Embryonic facial prominence (tissue), 1 donor: ENCODE data around the gene LAMA4.
"Not testable (repeated sequence)": the region's sequence is repeated elsewhere in the genome, so short reads cannot be mapped to it uniquely, and the experiment has no call there.

ENCODE experiments used
- DNase-seq: peaks from one replicate; pipeline ENCODE4 v3.0.0-alpha.2; 2016; ENCODE audit errors: extremely low spot score

The LAMA4 gene

DNA sequence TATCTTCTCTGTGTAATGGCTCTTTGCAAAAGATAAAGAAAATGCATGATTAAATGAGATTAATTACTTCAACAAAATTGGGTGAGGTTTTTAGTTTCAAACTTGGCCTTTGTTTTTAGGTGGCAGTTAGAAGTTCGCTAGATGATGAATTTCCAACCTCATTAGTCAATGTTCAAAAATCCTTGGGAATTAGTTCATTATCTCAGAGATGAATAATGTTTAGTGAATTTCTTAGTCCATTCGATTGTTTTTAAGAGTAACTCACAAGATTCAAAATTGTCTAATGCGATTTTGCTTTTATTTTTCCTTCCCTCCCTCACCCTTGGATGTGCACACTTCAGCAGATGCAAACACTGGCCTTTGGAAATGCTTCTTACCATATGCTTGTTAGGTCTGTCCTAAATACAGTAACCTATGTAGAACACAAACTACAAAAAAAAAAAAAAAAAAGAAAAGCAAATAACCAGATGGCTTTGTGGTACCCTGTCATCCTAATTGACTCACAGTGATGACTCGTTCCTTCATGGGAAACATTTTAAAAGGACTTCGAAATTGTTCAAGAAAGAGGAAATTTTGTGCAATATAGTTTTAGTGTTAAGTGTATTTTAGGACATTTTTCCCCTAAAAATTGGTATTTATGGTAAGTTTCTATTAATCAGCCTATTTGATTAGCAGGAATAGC lies 100.3 kb downstream of the LAMA4 start:
- DNase-seq, result no peak

DNA sequence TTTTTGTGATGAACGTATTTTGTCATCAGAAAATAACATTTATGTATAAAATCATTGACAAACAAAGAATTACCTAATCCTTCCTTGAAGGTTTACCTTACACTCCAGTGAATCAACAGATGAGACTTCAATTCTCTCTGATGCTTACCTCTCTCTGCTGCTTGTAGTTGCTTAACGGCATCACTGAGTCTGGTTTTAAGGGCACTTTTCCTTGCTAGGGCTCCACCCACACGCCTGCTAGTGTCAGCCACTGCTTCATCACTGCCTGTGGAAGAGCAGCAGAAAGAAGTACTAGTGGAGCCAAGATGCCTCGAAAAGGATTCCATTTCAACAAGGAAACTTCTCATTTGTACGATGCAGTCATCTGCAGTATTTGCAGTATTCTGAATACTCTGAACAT lies 104.0 kb downstream of the LAMA4 start:
- no peak for DNase-seq

GRCh38 chr6:112149719-112150263 lies 104.6 kb downstream of the LAMA4 start:
- peak; percentile 67 for DNase-seq

- no peak for DNase-seq
These were observed 105.1 kb downstream of the LAMA4 start for GRCh38 chr6:112149236-112149635.

- no peak for DNase-seq
These were observed 106.3 kb downstream of the LAMA4 start for GRCh38 chr6:112148103-112148502.

DNA sequence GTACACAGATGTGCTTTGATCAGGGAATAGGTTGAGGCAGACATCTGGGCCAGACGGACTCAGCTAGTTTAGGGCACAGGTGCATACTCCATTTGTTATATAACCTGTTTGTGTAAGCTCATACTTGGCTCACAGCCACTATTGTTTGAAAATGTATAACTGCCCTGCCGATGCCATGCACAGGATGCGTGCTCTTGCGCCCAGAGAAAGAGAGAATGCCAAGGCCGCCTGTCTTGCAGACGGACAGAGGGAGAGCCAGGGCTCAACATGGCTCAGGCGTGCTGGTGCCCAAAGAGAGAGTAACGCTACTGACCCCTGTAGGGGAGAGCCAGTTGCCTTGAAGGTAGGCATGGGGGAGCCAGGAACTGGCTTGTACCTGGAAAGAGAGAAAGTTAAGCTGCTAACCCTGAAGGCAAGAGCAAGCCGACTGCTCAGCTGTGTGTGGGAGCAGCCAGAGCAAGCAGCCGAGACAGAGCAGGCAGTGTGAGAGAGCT lies 109.2 kb downstream of the LAMA4 start:
- DNase-seq, result no peak

GRCh38 chr6:112144145-112144926 lies 110.0 kb downstream of the LAMA4 start:
- no peak for DNase-seq

- no peak for DNase-seq
These were observed 112.7 kb downstream of the LAMA4 start for GRCh38 chr6:112141707-112142106.

GRCh38 chr6:112139052-112139451 lies 115.3 kb downstream of the LAMA4 start:
- no peak for DNase-seq

DNA sequence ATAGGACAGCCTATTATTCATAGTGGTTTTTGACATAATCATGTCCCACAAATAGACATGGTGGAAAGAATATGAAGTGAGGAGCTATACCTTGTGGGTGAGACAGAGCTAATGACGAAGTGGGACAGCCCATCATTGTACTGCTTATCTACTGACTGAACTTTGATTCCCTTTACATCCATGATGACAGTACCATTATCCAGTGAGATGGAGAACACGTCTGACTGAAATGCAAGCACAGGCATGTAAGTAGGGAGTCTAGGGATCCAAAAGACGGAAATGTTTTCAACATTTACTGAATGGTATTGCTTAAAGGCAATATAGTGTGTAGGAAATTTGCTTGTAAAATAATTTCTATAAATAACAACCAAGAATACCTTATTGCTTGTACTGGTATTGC lies 123.5 kb downstream of the LAMA4 start:
- no peak for DNase-seq

DNA sequence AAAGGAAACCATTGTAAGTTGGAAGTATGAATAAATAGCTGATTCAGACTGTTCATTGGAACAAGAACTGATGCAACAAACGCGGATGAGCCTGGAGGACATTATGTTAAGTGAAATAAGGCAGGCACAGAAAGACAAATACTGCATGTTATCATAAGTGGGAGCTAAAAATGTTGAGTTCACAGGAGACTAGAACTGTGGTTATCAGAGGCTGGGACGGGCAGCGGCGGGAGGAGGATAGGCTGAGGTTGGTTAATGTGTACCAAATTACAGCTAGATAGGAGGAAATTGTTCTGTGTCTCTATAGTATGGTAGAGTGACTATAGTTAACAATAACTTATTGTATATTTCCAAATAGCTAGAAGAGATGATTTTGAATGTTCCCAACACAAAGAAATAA lies 126.2 kb downstream of the LAMA4 start:
- no peak for DNase-seq

GRCh38 chr6:112123982-112124381 lies 130.4 kb downstream of the LAMA4 start:
- no peak for DNase-seq

DNA sequence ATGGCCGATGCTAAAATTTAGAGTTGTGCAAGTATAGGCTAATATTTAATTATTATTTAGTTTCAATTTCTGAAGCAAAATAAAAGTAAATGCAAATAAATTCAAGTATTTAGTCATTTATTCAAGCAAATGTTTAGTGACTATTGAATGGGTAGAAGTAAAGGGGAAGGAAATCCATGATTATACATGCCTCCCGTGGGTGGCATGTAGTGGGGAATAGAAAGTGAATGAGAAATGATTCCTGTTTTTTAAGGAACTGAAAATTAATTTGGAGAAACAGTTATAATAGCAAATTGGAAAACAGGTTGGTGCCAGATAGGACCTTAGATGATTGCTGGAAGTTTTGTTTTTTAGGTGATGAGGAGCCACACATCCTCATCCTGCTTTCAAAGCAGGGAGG lies 131.6 kb downstream of the LAMA4 start:
- DNase-seq, result no peak

DNA sequence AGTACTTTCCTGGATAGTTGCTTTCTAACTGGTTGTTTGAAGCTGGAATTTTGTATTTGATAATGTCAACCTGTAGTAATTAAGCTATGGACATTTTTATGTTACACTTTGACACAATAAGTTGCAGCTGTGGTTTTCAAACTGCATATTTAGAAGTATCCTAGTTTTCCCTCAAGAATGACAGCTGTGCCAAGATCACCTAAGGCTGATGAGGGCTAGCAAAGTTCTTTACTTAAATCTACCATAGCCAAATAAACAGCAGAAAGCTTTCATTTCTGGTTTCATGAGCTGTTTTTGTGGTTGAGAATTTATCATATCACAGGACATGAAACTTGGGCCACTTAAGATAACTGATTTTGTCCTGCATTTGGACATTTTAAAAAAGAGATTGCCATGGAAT lies 136.3 kb downstream of the LAMA4 start:
- DNase-seq, result no peak

- no peak for DNase-seq
These were observed 136.8 kb downstream of the LAMA4 start for GRCh38 chr6:112117554-112117953.

DNA sequence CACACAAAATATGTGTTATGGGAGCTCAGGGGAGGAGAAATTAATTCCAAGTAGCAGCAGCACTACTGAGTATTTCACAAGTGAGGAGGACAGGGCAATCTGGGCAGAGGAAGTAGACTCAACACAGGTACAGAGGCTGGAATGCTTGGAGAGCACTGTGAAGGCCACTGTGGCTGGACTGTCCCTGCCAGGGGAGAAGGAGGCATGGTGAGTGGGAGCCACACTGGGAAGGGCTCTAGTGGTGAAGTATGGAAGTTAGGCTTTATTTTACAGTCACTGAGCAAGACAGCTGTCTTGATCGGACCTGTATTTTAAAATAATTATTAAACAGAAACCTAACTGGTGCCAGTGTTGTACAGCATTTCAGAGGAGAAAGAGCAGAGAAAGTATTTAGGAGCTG lies 138.1 kb downstream of the LAMA4 start:
- DNase-seq, result no peak

- DNase-seq, result no peak
These were observed 139.7 kb downstream of the LAMA4 start for GRCh38 chr6:112114577-112115223.

DNA sequence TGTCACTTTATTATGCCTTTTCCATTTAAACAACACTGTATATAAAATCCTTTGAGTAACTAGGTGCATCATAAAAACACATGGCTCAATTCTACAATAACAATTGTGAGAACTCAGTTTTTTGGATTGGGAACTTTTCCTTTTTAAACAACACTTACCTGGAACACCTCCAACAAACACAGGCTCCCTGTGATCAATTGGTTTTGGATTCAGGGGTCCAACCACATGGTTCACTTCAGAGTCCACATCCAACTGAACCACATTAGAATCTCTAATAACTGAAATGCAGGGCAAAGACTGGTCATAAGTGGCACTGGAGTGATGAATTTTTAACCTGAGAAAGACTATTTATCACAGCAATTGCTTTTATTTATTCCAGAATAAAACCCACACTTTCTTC lies 140.4 kb downstream of the LAMA4 start:
- DNase-seq, result no peak

GRCh38 chr6:112113431-112113830 lies 140.9 kb downstream of the LAMA4 start:
- no peak for DNase-seq

DNA sequence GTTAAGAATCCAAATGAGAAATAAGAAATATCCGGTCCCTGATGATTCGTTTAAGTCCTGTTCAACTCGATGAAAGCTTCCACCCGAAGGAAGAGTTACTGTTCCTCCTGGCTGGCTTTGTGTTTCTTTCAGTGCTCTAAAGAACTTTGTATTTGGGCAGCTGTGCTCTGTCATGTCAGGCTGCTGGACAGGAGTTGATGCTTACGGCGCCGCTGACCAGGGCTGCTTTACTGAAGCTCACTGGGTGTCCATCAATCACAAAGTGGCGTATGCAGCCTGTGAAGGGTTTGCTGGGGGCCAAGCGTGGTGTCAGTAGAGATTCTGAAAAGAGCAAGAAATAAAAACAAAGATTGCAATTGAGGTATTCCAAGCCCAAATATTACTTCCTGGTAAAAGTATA lies 145.1 kb downstream of the LAMA4 start:
- DNase-seq, result no peak

DNA sequence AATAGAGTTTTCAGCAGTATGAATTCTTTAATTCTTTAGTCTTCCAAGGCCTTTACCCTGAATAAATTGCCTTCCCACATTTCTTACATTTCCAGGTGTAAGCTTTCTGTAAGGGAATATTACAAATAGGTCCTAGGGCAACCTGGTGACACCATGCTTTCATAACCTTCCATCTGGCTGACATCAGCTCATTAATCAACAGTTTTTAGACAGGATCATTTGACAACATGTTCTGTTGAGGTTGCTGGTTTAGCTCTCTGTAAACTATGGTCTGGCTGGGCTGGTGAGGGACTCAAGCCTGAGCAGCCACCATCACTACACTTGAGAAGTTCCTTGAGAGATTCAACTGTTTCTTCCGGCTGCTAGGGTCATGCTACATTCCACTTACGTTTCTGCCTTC lies 147.8 kb downstream of the LAMA4 start:
- DNase-seq, result no peak

GRCh38 chr6:112106026-112106425 lies 148.3 kb downstream of the LAMA4 start:
- DNase-seq, result not testable (repeated sequence)
